Kidney epithelial cell (primary cell): ENCODE data around the gene SMIM13. TPM values are rescaled to one million over a fixed set of nuclear protein-coding genes. Genes with fewer than 3 reads are reported as not detected.

Experiments used
- DNase-seq: peaks from one replicate; pipeline ENCODE4 v3.0.0-alpha.2; 2010; ENCODE audit warnings: low read depth
- H3K27me3 ChIP-seq: 2 replicates; pipeline ENCODE4 v1.6.0; 2011; ENCODE audit warnings: low read length; ENCODE audit not compliant: control insufficient read depth, insufficient read depth
- H3K36me3 ChIP-seq: 2 replicates; pipeline ENCODE4 v1.5.1; 2011; ENCODE audit warnings: low read length; ENCODE audit not compliant: control insufficient read depth, insufficient read depth
- H3K4me3 ChIP-seq: 2 replicates; pipeline ENCODE4 v1.5.1; 2011; ENCODE audit warnings: low read depth, mild to moderate bottlenecking, control low read depth, low read length
- total RNA-seq: library from RNA; depleted of rRNA; stranded (reverse); fragments of >200 nt; gene quantifications from 2 replicates; pipeline ENCODE4 v1.2.3, GENCODE V29; 2015
- TF ChIP-seq, protein P1 (sequence below): IDR thresholded peaks from 2 replicates; pipeline ENCODE4 v1.5.1; 2011; ENCODE audit warnings: mild to moderate bottlenecking, moderate library complexity, low read length, control low read depth, inconsistent platforms; ENCODE audit not compliant: insufficient read depth, poor library complexity, severe bottlenecking

Gene SMIM13
- total RNA-seq, 1 donor from 2014 or later = 18.5 TPM

- no peak for DNase-seq
- Histone ChIP-seq H3K36me3 (no peaks in the 10 kb centered on the region), H3K27me3 (no peaks in the 10 kb centered on the region), H3K4me3 (no peak overlapping the region)
- TF ChIP-seq, protein P1, sequence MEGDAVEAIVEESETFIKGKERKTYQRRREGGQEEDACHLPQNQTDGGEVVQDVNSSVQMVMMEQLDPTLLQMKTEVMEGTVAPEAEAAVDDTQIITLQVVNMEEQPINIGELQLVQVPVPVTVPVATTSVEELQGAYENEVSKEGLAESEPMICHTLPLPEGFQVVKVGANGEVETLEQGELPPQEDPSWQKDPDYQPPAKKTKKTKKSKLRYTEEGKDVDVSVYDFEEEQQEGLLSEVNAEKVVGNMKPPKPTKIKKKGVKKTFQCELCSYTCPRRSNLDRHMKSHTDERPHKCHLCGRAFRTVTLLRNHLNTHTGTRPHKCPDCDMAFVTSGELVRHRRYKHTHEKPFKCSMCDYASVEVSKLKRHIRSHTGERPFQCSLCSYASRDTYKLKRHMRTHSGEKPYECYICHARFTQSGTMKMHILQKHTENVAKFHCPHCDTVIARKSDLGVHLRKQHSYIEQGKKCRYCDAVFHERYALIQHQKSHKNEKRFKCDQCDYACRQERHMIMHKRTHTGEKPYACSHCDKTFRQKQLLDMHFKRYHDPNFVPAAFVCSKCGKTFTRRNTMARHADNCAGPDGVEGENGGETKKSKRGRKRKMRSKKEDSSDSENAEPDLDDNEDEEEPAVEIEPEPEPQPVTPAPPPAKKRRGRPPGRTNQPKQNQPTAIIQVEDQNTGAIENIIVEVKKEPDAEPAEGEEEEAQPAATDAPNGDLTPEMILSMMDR = no peak
Observed at GRCh38 chr6:11139051-11139960, 45.7 kb downstream of the SMIM13 start.

- Histone ChIP-seq H3K36me3 (no peaks in the 10 kb centered on the region), H3K4me3 (no peak overlapping the region), H3K27me3 (no peaks in the 10 kb centered on the region)
- TF ChIP-seq, protein P1 = no peak
- no peak for DNase-seq
Observed at GRCh38 chr6:11140056-11140455, 46.4 kb downstream of the SMIM13 start.

DNA sequence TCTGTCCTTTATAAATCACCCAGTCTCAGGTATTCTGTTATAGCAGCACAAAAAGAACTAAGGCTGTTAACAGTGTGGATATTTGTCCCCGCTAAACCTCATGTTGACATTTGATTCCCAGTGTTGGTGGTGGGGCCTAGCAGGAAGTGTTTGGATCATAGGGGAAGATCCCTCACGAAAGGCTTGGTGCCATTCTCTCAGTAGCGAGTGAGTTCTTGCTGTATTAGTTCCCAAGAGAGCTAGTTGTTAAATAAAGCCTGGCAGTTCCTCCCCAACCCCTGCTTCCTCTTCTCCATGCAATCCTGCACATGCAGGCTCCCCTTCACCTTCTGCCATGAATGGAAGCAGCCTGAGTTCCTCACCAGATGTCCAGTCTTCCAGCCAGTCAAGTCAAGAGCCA lies 47.7 kb downstream of the SMIM13 start:
- Histone ChIP-seq H3K4me3 (no peak overlapping the region), H3K27me3 (no peaks in the 10 kb centered on the region), H3K36me3 (no peaks in the 10 kb centered on the region)
- TF ChIP-seq, protein P1 = no peak
- no peak for DNase-seq

DNA sequence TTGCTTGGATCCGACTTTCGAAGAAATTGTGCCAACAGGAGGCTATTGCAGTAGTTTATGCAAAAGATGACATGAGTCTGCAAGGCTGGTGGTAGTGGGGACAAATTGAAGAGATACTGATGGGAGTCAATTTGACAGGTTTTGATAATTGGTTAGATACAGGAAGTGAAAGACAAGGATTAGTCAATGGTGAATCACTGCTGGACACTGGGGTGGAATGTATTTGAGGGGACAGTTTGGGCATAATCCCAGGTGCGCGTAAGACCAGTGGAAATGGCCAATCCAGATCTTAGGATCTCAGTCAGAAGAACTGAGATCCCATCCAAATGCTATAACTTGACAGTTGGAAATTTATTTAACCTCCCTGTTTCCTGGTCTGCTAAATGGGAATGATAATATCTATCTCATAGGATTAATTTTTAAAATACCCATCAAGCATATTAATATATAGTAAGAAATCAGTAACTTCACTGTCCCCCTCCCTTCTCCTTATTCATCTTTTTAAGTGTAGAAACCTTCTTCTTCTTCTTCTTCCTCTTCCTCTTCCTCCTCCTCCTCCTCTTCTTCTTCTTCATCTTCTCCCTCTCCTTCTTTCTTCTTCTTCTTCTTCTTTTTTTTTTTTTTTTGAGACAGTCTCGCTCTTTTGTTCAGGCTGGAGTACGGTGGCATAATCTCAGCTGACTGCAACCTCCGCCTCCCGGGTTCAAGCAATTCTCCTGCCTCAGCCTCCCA lies 48.8 kb downstream of the SMIM13 start:
- Histone ChIP-seq H3K27me3 (no peaks in the 10 kb centered on the region), H3K4me3 (no peak overlapping the region), H3K36me3 (no peaks in the 10 kb centered on the region)
- no peak for DNase-seq
- TF ChIP-seq, protein P1 = no peak

DNA sequence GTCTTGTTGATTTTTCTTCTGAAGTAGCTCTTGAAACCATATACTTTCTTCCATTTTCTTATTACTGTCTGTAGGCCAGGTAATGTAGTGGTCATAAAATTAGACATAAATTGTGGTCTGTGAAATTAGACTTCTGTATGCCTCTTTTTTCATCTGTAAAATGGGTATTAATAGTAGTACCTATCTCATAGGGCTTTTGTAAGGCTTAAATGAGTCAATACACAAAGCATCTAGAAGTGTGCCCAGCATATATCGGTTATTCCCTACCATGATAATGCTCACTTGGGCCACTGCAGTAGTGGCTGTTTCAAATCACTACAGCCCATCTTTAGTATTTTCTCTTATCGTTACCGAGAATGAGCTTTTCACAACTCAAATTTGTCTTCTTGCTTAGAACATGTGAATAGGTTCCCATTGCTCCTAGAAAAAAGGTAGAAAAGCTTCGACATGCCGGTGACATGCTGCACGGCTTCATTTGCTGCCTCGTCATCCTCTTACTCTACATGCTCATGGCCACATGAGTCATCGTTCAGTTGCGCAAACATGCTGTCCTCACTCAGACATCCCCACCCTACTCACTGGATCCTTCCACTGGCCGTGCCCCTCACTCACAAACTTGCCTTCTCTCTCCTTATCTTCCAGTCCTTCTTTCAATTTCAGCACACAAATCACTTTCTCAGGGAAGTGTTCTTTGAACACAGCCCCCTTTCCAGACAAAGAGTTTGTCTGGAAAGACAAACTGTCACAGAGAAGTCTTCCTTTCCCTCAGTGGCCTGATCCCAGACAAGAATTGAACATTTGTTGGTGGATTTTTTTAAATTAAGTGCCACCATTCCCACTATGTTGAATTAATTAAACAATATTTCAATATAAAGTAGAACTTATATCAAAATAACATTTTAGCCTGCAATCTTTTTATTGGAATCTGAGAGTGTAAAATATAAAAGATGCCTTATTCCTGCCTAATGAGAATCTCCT lies 50.0 kb downstream of the SMIM13 start:
- TF ChIP-seq, protein P1 = no peak
- no peaks in the 10 kb centered on the region for H3K27me3 ChIP-seq
- H3K4me3 ChIP-seq = no peak overlapping the region
- H3K36me3 ChIP-seq = no peaks in the 10 kb centered on the region
- no peak for DNase-seq
